GM12872 (cell line): ENCODE results near the gene TJP3.

ENCODE experiments used
- TF ChIP-seq, protein P1 (sequence below): IDR thresholded peaks from 3 replicates; pipeline ENCODE4 v1.5.1; 2011; ENCODE audit warnings: low read depth, mild to moderate bottlenecking, low read length, moderate library complexity; ENCODE audit not compliant: insufficient read depth

TJP3 gene

DNA sequence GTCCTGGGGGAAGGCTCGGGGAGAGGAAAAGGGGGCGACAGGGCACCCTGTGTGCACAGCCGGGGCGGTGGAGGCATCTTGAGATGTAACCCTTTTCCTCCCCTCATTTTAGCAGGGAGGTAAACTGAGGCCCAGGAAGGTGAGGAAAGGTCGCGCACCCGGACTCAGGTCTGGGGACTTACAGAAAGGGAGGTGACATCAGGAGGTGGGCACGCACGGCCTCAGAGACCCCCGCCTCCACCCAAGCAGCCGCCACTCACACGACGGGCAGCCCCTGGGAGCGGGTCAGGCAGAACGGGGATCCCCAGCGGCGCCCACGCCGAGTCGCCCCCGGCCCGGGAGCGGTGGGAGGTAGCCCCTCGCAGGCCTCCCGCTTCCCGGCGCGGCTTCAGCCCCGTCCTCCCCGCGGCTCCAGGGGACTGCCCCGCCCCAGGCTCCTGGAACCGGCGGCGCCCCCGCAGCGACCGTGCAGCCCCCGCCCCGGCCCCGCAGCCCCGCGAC is 8.4 kb upstream of the TJP3 start:
- TF ChIP-seq, protein P1, sequence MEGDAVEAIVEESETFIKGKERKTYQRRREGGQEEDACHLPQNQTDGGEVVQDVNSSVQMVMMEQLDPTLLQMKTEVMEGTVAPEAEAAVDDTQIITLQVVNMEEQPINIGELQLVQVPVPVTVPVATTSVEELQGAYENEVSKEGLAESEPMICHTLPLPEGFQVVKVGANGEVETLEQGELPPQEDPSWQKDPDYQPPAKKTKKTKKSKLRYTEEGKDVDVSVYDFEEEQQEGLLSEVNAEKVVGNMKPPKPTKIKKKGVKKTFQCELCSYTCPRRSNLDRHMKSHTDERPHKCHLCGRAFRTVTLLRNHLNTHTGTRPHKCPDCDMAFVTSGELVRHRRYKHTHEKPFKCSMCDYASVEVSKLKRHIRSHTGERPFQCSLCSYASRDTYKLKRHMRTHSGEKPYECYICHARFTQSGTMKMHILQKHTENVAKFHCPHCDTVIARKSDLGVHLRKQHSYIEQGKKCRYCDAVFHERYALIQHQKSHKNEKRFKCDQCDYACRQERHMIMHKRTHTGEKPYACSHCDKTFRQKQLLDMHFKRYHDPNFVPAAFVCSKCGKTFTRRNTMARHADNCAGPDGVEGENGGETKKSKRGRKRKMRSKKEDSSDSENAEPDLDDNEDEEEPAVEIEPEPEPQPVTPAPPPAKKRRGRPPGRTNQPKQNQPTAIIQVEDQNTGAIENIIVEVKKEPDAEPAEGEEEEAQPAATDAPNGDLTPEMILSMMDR = no peak

DNA sequence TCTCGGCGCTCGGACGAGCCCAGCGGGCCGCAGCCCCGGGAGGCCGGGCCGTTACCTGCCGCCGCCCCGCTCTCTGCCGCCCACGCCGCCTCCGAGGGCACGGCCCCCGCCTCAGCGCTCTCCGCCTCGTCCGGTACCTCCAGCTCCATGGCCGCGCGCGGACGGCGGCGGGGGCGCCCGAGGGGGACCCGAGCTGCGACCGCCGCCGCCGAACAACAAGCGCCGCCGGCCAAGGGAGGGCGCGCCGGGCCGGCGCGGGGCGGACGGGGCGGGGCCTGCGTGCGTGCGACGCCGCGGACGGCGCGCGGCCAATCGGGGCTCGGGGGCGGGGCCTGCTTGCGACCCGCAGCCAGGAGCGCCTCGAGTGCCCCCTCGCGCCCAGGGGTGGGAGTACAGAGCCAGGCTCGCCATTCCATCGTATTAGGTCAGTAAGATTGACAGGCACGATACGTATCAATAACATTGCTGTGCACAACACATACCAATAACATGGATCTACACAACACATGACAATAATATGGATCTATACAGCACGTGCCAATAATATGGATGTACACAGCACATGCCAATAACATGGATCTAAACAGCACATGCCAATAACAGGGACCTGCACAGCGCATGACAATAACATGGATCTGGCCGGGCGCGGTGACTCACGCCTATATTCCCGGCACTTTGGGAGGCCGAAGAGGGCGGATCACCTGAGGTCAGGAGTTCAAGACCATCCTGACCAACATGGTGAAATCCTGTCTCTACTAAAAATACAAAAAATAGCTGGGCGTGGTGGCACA is 7.7 kb upstream of the TJP3 start, which contains the start of gene PIP5K1C:
PIP5K1C (minus strand) TSS at position 227 of the 791 bp plus-strand sequence; CDS start at position 149, 78 bp downstream.
- TF ChIP-seq, protein P1 = peak; percentile 80

DNA sequence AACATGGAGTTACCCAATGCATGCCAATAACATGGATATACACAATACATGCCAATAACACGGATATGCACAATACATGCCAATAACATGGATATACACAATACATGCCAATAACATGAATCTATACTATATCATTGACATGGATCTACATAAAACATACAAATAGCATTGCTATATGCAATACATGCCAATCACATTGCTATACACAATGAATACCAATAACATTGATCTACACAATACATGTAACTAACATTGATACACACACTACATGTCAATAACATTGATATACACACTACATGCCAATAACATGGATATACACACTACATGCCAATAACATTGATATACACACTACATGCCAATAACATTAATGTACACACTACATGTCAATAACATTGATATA is 7.0 kb upstream of the TJP3 start:
- TF ChIP-seq, protein P1 = no peak

DNA sequence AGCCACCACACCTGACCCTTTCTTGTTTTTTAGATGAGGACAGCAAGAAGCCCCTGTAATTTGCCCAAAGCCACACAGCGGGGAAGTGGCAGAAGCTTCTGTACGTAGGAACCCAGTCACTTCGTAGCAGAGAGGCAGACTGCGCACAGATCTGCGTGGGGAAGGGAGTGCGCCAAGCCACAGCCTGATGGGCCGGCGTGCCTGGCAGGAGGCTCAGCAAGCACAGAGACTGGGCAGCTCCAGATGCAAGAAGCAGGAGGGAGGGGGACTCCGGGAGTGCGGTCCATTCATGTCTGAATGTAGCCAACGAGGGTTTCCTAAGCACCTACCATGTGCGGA is 347 bp upstream of the TJP3 start:
- TF ChIP-seq, protein P1 = no peak

DNA sequence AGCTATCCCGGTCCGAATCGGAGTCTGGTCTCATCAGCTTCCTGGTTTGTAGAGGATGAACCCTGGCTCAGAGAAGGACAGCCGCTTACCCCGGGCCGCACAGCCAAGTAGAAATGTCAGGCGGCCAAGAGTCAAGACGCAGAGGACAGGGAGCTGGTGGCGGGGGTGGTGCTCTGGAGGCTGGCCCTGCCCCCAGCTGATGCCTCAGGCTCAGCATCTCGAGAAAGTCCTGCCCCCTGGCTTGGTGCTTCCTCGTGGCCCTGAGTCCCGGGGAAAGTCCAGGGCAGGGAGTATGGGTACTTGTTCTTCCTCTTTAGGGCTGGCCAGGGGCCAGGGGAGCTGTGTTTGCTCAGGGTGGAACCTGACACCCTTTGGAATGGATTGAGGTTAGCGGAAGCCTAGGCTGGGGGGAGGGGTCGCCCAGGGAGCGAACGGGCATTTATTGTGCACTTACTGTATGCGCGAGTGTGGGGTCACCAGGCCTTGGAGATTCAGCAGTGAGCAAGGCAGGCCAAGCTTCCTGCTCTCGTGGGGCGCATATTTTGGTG is 2.2 kb downstream of the TJP3 start:
- TF ChIP-seq, protein P1 = no peak

DNA sequence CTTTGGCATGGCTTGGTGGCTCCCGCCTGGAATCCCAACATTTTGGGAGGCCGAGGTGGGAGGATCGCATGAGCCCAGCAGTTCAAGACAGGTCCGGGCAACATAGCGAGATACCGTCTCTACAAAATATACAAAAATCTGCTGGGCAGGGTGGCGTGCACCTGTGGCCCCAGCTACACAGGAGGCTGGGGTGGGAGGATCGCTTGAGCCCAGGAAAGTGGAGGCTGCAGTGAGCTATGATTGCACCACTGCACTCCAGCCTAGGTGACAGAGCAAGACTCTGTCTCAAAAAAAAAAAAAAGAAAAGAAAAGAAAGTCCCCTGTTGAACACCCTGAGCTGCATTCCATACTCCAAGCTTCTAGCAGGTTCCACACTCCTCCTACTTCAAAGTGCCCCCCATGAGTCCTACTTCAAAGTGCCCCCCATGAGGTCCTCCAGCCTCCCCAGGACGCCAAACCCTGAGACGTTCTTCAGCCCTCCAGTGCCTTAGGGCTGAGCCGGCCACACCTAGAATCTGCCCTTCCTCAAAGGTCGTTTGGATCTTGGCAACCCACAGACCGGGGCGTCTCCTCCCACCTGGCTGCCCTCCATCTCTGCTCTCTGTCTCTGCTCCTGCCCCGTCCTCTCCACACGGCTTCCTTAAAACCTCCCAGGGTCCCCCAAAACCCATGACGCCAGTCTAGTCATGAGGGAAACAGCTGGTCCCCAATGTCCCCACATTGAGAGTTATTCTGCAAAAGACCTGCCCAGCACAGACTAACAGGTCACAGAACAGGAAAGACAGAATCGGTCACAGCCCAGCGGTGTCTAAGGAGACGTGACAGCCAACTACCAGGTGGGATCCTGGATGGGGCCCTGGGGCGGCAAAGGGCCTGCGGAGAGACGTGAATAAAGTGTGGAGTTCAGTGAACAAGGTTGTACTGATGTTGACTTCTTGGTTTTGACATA is 4.8 kb downstream of the TJP3 start:
- TF ChIP-seq, protein P1 = no peak
